HG03432 (cell line): Measurements from ENCODE around the gene STKLD1.
"Not testable (repeated sequence)": the region's sequence is repeated elsewhere in the genome, so short reads cannot be mapped to it uniquely, and the experiment has no call there.

Experiments
- ATAC-seq: cut with Tn5 transposase; IDR thresholded peaks from one replicate; pipeline ENCODE4 v1.9.1; 2021; ENCODE audit warnings: mild to moderate bottlenecking, moderate library complexity; ENCODE audit not compliant: unreplicated experiment

STKLD1 gene

DNA sequence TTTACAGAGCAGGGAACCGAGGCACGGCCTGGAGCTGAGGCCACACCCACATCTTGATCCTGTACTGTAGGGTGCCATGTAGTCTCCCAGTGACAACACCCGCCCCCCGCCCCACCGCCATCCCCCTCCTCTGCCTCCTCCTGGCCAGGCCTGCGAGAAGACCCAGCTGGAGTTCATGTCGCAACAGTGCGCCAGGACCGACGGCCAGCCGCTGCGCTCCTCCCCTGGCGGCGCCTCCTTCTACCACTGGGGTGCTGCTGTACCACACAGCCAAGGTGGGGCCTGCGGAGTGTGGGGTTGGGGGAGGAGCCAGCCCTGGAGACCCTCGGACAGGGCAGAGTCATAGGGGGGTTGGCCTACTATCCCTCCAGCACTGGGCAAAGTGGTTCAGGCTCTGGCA lies 60.5 kb downstream of the STKLD1 start:
- ATAC-seq = no peak

DNA sequence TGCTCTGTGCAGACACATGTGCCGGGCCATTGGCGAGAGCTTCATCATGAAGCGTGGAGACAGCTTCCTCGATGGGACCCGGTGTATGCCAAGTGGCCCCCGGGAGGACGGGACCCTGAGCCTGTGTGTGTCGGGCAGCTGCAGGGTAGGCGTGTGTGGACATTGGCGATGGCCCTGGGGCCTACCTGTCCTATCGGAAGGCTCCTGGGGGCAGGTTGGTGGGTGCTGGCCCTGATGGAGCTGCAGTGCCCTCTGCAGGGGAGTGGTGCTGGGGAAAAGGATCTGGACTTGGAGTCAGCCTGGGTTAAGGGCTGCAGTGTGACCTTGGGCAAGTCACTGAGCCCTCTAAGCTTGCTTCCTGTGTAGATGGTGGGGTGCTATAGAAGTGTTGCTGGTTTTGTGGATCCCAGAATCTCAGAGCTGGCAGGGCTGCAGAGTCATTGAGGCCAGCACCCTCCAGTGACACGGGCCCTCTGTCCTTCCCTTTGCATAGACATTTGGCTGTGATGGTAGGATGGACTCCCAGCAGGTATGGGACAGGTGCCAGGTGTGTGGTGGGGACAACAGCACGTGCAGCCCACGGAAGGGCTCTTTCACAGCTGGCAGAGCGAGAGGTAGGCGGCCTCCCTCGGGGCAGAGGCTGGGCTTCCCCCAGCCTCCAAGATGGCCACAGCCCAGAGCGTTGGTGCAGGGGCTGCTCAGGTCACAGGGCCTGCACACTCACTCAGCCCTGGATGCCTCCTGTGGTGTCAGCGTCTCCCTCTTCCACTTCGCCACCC lies 61.8 kb downstream of the STKLD1 start:
- ATAC-seq = no peak

DNA sequence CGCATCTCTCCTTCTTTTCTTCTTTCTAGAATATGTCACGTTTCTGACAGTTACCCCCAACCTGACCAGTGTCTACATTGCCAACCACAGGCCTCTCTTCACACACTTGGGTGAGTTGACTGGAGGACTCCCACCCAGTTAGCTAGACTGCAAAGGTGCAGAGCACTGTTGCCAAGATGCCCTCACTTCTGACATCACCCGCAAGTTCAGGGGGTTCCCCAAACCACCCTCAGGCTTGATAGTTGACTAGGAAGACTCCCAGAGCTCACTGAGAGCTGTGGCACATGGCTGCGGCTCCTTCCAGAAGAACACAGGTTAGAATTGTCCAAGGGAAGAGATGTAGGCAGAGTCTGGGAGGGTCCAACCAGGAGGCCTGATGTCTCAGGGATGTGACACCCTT lies 63.2 kb downstream of the STKLD1 start:
- ATAC-seq = no peak

DNA sequence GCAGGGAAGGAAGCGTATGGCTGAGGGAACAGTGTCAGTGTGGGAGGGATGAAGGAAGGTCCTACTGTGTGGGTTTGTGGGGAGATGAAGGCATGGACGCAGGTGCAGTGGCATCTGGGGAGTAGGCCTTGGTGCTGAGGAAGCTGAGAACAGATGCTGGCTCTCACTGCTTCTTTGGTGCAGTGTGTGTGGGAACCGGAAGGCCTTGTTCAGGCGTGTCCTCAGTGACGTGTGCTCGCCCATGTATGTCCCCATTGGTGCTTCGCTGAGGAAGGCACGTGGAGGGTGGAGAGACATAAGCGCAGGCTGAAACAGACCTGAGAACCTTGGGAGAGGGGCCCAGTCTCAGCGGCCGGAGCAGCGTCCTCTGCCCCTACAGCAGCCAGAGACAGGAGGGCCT lies 64.7 kb downstream of the STKLD1 start:
- peak; percentile 47 for ATAC-seq

DNA sequence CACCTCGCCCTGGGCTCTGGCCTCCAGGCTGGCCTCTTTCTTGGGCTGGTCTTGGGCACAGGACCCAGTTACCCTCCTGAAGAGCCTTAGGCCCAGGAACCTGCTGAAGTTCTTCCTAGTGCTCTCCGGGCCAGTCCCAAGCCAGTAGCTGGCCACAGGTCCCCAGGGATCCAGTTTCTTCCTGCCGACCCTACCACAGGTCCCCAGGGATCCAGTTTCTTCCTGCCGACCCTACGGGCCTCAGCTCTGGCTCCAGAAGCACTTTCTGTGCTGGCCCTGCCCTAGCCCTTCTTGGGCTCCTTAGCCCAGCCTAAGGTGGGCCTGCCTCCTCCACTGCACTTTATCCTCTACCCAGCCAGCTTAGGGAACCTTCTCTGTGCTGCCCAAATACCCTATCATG lies 65.4 kb downstream of the STKLD1 start:
- ATAC-seq = no peak

DNA sequence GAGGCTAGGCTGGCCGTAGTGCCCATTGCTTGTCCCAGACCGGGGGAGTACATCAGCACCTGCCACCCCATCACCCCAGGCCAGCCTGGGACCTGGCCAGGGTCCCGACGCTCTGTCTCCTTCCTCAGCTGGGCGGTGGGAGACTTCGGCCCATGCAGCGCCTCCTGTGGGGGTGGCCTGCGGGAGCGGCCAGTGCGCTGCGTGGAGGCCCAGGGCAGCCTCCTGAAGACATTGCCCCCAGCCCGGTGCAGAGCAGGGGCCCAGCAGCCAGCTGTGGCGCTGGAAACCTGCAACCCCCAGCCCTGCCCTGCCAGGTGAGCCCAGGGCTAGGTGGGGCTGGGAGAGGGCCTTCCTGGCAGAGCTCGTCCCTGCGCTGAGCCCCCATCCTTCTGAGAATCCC lies 67.1 kb downstream of the STKLD1 start:
- ATAC-seq = no peak

DNA sequence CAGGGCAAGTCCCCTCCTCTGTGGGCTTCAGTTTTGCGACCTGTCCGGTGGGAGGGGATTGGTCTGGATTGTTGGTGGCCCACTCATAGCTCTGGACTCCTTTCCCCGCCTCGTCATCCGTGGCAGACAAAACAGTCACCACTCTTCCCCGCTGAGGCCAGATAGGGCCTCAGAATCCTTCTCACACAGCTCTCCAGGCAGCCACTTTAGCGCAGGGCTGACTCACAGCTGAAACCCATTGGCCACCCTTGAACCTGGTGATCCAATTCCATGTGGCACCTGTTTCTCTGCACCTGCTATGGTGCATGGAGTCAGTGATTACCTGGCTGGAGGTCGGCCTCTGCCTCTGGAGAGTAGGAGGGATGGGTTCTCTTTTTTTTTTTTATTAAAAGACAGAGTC lies 67.8 kb downstream of the STKLD1 start:
- no peak for ATAC-seq

DNA sequence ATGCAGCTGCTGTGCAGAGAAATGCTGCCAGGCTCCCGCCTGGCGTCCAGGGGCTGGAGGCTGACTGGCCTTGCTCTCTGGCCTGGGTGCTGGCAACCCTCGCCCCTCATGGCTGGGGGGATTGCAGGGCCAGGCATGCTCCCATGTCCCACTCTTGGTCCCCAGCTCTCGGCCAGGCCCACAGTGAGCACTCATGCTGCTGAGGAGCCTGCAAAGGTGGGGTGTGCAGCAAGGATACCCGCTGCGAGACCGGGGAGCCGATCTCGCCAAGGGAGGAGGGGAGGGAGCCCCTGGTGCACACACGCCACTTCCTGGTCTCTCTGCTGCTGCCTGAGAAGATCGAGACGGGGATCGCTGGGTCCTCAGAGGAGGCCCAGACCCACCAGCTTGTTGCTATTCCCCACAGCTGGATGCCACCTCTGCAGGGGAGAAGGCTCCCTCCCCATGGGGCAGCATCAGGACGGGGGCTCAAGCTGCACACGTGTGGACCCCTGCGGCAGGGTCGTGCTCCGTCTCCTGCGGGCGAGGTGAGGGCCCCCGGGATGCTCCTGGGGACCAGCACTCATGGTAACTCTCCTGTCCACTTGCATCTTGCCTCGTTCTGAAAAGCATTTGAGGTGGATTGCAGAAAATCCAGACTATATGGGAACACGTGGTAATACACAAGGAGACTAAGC lies 69.3 kb downstream of the STKLD1 start:
- no peak for ATAC-seq

DNA sequence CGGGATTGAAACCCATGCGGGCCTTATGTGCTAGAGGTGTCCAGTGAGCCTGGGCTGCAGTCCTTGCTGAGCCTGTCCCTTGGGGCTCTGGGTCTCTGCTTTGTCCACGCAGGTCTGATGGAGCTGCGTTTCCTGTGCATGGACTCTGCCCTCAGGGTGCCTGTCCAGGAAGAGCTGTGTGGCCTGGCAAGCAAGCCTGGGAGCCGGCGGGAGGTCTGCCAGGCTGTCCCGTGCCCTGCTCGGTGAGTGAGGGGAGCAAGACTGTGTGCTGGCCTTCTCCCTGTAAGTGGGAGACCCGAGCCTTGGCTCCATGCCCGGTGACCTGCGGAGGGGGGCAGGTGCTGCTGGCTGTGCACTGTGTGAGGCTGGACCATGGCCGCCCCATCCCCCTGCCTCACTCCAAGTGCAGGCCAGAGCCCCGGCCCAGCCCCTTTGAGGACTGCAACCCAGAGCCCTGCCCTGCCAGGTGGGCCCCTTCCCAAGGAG lies 72.4 kb downstream of the STKLD1 start:
- ATAC-seq = no peak

DNA sequence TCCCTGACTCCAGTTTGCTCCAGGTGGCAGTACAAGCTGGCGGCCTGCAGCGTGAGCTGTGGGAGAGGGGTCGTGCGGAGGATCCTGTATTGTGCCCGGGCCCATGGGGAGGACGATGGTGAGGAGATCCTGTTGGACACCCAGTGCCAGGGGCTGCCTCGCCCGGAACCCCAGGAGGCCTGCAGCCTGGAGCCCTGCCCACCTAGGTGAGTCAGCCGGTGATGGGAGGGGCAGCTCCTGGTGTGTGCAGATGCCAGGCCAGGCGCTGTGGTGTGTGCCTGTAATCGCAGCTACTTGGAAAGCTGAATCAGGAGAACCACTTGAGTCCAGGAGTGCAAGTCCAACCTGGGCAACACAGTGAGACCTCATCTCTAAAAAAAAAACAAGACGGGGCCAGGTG lies 73.6 kb downstream of the STKLD1 start:
- ATAC-seq = no peak

DNA sequence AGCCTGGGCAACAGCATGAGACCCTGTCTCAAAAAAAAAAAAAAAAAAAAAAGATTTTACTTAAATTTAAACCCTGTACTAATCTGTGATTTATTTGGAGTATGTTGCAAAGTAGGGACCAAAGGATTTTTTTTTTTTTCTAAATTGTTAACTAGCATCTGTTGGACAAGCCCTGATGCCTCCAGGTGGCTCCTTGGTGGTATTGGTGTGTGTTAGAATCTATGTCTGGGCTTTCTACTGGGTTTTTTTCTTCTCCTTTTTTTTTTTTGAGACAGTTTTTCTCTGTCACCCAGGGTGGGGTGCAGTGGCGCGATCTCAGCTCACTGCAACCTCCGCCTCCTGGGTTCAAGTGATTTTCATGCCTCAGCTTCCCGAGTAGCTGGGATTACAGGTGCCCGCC lies 75.7 kb downstream of the STKLD1 start:
- ATAC-seq = not testable (repeated sequence)

DNA sequence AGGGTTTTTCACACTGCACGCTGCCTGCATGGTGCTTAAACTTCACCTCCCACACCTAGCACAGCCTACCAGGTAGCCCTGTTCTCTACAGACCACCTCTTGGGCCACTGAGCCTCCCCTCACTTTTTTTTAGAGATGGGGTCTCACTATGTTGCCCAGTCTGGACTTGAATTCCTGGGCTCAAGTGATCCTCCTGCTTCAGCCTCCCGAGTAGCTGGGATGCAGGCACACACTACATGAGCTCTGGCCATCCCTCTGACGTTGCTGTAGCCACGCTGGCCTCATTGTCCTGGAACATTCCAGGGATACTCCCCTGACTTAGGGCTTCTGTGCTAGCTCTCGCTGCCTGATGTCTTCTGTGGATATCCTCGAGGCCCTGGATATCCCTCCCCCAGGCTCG lies 76.4 kb downstream of the STKLD1 start:
- ATAC-seq = no peak

DNA sequence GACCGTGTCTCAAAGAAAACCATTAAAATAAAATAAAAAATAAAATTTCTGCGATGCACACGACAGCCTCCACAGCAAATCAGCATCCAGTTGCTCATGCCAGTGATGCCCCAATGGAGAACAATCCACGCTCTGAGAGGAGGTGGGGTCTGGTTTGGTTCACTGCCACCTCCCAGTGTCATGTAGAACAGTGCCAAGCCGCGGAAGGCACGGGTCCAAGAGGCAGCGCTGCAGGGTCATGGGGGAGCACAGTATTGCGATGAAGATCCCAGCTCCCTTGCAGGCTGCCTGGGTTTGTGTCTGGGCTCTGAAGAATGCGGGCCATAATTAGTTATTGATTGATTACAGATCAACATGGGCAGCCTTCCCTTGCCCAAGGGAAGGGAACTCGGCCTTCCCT lies 77.5 kb downstream of the STKLD1 start:
- ATAC-seq = no peak

DNA sequence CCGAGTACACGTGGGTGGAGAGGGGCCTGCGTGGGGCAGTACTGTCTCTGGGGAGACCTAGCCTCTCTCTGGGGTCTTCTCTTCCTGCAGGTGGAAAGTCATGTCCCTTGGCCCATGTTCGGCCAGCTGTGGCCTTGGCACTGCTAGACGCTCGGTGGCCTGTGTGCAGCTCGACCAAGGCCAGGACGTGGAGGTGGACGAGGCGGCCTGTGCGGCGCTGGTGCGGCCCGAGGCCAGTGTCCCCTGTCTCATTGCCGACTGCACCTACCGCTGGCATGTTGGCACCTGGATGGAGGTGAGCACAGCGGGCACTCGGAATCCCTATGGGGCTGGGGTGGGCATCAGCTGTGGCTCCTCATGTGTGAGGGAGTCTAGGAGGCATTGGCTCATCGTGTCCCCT lies 78.2 kb downstream of the STKLD1 start:
- ATAC-seq = no peak

DNA sequence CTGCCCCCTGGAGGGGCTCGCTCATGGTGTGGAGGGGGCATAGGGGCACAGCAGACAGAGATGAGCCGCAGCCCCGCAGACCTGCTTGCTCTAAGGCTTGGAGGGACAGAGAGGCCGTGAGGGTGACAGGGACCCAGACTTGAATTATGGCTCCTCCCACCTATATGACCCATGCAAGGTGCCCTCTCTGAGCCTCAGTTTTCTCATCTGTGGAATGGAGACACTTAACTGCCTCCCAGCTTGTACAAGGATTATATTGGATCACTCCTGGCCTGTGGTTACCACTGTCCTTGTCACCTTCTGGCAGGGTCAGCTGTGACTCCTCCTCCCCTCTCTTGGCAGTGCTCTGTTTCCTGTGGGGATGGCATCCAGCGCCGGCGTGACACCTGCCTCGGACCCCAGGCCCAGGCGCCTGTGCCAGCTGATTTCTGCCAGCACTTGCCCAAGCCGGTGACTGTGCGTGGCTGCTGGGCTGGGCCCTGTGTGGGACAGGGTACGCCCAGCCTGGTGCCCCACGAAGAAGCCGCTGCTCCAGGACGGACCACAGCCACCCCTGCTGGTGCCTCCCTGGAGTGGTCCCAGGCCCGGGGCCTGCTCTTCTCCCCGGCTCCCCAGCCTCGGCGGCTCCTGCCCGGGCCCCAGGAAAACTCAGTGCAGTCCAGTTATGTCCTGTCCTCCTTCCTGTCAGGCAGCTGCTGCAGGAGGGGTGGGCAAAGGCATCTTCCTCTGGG lies 78.9 kb downstream of the STKLD1 start:
- ATAC-seq = no peak
